Activated effector memory CD4-positive, alpha-beta T cell treated with anti-CD3 and anti-CD28 coated beads, Interleukin-2, amount 50 U/mL, for 16 hours (primary cell): Measurements from ENCODE around the gene RASGRF2.

Source experiments
- DNase-seq: peaks from one replicate; pipeline ENCODE4 v3.0.0-alpha.2; 2020

The RASGRF2 gene

DNA sequence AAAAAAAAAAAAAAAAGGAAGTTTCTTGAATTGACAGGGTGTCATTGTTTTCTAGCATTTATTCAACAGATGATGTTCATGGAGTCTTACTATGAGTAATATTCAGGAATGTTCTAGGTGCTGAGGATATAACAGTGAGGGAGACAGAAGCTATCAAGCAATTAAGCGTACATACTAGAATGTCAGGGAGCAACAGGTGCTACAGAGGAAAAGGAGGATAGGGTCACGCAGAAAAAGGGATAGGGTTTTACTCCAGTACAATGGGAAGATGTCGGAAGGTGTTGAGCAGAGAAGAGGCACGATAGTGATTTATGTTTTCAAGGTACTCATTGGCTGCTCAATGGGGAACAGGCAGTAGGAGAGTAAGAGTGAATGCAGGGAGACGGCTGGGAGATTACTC, 6.6 kb upstream of the RASGRF2 start:
- no peak for DNase-seq

DNA sequence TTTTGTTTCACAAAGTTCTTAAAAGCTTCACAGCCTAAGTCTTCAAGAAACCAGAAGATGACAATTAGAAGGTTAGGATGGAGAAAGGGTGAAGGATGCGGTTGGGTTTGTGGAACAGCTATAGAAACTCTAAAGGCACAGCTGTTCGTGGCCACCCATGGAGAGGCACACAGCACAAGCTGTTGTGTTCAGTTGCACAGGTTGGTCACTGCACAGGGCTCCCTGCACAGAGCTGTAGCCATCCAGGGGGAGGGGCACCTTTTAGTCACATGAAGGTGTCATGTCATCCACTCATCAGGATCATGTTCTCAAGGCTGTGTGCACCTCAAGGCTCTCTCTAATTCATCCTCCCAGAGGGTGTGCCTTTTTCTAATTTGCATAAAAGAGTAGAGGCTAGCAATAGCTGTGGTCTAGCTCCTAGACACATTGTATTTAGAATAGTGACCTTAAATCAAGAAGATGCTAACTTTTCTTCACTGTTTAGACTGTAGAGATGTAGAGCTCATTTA, 5.0 kb upstream of the RASGRF2 start:
- no peak for DNase-seq

DNA sequence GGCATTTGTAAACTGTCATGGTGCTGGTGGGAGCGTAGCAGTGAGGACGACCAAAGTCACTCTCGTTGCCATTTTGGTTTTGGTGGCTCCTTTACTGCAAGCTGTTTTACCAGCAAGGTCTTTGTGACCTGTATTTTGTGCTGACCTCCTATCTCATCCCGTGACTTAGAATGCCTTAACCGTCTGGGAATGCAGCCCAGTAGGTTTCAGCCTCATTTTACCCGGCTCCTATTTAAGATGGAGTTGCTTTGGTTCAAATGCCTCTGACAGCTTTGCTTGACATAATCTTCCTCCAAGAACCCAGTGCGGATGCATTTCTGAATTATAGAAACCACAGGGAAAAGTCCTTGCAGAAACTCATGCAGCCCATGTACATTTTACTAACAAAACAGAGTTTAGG, 3.9 kb upstream of the RASGRF2 start:
- no peak for DNase-seq

DNA sequence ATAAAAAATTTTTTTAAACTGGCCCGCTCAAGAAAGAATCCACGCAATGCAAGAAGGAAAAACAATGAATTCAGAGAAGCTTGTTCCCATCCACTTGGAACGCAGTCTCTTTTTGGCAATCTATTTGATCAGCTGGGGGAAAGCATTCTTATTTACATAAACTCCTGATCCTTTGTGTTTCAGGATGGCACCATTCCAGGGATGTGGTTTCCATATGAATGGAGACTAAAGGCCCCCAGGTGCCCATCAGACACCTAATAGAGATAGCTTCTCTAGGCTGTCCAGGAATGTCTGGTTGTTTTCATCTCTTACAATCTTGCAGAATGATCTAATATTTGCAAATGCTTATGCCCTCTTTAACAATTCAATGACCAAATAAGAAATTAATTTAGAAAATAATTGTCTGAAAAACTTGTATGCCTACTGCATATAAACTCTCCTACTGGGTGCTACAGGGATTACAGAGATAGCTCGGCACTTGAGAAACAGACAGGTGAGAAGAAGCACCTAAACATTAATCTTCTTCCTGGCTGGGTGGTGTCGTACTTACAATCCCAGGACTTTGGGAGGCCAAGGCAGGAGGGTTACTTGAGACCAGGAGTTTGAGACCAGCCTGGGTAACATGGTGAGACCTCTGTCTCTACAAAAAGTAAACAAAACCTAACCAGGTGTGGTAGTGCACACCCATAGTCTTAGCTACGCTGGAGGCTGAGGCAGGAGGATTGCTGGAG, 3.0 kb upstream of the RASGRF2 start:
- no peak for DNase-seq

DNA sequence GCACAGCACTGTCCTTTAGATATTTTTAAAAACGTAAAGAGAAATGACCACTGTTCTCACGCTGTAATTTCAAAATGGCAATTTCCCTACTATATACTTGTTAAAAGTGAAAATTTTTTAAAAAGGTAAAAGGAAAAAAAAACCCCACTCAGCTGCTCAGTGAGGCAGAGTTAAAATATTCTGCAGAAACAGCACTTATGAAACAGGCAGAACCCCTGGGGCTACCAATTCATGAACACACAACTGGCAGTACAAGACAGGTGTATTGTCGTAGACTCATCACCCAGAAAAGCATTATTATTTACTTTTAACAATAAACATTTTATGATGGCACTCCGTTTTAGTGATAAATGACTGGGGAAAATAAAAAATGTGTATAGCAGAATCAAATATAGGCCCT, 1.5 kb upstream of the RASGRF2 start:
- DNase-seq, result no peak

DNA sequence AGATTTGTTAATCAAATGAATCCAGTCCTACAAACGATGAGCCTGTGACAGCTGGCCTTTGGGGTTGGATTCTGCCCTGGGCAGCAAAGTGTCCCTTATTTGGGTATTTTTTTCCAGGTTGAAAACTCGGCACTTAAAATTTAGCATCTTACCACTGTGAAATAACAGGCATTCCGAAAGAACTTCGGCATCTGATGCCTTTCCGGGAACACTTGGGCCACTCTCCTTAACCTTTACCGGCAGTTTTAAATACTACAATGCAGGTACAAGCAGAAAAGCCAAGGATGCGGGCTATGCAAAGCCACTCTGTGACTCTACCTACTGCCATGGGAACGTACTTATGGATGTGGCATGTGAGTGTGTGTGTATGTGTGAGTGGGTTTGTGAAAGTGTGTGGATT, 1.0 kb upstream of the RASGRF2 start:
- no peak for DNase-seq

DNA sequence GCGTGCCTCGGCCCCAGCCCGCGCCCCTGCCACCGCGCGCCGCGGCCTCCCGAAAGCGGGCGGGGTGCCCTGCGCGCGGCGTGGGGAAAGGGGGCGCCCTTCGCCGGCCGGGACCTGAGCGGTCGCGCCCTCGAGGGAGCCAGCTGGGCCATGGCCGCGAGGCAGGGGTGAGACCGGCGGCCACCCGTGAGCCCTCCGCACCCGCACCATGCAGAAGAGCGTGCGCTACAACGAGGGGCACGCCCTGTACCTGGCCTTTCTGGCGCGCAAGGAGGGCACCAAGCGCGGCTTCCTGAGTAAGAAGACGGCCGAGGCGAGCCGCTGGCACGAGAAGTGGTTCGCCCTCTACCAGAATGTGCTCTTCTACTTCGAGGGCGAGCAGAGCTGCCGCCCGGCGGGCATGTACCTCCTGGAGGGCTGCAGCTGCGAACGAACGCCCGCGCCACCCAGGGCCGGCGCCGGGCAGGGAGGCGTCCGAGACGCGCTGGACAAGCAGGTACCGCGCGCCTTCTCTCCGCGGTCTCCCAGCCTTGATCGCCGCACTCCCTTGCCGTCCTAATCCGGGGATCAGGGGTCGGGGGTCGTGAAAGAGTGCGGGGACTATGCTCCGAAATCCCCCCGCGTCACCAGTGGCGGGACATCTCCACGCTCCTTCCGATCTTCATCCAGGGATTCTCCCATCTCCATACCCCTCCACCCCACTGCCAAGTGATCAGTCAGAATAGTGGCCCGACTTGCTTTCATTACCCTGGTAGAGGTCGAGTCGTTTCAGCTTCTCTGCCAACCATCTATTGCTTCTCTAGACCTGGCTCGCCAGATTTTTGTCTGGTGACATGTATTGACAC, 590 bp downstream of the RASGRF2 start:
- DNase-seq, result peak; percentile 79

DNA sequence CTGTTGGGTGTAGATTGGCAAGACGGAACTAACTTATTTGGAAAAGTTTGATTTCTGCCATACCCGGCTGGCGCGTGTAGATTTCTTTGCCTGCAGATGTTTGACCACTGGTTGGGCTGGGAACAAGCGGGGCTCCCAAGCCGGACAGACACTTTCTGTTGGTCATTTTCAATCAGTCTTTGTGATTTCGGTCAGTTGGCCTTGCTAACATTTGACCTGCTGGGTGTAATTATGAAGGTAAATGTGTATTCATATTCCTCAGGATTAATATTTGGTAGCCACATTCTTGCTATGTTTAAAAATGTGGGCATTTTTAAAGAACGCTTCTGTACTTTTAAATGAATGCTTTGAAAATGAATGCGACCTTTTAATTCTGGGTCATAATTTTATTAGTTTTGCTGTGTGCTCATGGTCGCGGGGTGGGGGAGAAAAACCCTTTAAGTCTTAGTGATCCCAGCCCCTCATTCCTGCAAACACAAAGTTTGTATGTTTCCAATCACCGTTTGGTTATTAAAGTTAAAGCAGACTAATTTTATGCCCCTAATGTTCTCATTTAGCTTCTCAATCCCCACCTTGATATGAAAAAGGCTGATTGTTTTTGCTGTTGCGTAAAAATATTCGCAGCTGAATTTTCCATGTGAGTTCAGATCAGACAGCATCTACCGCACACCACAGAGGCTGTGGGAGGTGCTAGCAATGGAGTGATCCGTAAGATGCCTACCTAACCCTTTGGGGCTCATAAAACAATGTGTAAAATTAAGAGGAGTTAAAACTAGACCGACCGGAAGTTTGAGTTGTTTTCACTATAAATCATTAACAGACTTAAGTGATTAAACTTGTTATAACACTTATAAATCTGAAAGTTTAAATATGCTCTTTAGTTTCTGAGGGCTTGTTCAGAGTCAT, 1.5 kb downstream of the RASGRF2 start:
- DNase-seq, result peak; percentile 81

DNA sequence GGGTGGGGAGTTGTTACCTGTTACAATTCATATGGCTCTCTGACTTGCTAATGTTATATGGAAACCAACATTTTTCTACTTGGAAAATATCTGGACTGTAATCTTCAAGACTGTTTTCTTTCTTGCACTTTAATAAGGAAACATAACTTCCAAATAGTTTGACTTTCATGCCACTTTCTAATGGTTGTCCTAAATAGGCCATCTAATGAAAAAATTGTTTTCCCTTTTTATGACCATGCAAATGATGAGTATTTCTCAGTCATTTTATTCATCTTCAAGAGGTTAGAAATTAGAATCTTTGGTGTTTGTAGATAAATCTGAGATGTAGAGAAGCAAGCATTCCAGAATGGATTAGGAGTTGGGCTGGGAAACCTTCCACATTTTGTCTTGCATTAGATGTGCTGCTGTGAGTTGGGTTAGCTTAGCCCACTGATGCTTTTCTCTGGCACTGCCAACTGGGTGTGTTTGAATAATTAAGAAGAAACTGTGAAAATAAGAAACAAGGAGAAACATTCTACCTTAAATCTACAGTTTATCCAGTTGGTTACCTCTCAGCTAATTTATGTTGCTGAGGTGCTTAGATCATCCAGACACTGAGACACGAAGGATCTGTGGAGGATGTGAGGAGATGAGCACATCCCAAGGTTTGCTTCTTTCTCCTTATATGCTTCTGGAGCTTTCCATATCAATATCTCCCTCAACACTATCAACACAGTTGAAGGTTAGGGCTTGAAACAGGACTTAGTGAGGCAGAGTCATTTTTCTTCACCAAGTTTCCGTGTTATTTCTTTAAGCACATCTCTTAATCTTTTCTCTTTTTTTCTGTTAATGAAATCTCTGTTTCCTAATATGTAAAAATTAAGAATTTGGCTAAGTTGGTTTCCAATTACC, 2.7 kb downstream of the RASGRF2 start:
- no peak for DNase-seq

DNA sequence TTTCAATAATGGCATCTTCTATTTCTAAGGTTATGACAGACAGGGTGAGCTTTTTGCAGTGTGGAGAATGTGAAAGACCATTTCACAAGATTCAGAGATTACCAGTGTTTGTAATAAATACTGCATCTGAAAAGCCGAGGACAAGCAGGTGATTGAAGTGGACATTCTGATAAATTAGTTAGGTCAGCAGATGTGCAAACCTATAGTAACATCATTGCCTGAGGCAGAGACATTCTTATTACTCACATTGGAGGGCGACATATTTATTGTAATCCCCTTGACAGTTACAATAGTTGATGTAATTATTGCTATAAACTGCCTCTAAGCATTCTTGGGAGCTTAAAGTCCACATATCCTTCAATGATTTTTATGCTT, 3.3 kb downstream of the RASGRF2 start:
- DNase-seq, result no peak

DNA sequence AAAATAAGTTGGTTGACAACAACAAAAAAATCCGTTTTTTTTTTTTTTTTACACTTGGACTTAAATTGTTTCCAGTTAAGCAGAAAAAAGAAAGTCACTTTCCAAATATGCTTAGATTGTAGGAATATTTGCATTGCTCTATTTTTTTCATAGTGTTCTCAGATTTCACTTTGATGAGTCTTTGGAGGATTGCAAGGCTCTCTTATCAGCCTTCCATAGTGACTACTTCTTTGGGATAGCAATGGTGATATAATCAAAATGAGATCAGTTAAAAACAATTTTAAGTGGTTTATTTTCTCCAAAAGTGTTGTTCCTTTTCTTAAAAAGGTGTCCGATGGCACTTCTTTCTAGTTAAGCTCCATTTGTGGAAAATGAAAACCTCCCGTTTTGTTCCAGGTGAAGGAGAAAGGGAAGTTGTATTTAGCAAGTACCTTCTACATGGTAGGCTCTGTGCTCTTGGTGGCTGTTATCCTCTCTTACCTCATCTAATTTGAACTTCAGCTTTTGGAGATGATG, 3.9 kb downstream of the RASGRF2 start:
- no peak for DNase-seq

DNA sequence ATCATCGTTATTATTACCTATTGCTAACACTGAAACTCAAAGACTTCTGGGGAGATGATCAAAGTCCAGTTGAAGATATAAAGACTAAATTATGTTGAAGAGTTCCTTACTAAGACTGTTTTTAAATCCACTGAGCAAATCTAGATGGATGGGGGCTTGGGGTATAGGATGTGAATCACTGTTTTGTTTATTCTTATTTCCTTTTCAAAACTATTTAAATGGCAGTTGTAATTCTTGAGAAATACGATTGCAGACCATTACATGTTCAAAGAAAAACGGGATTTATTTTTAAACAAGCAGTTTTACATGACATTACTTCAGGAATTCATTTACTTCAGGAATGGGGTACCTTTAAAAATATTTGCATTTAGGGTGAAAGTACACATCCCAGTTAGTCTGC, 4.3 kb downstream of the RASGRF2 start:
- no peak for DNase-seq

DNA sequence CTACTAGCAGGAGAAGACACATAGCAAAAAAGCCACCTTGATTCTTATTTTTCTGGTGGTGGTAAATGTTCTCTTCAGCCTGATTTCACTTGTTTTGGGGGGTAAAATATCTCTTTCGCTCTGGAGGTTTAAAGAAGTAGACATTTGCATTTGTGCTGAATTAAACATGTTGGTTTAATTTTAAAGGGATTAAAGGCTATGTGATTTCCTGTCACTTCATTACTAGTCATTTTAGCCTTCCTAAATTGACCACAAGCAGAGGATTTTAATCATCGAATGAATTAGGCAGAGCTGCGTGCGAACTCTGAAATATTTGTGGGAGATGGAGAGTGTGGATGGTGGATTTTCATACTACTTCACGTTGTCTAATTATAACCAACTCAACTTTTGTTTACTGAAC, 4.8 kb downstream of the RASGRF2 start:
- no peak for DNase-seq

DNA sequence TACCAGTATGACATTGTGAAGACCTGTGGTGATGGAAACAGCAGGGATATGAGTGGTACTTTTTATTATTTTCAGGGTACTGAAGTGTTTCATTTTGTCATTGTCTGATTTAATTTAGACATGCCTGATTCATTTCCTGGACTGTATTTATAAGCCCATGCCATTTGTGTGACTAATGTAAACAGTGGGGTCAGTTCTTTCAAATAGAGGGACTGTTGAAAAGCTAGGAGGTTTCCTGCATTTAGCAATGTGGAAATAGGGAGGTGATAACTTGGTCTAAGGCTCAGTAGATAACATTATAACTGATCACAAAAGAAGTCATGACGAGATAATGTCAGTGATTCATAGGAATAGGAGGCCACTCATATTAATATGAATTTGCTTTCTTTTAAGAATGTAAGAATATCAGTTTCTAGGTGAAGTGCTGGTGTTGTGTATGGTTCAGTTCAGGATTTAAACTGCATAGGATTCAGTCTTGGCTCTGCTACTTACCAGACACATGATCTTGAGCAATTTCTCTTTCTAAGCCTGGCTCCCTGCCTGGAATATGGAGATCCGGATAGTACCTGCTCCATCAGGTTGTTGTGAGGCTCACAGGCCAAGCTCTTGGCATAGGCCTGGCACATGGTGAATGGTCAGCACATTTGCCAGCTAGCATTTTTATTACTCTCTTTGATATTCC, 7.5 kb downstream of the RASGRF2 start:
- DNase-seq, result no peak

DNA sequence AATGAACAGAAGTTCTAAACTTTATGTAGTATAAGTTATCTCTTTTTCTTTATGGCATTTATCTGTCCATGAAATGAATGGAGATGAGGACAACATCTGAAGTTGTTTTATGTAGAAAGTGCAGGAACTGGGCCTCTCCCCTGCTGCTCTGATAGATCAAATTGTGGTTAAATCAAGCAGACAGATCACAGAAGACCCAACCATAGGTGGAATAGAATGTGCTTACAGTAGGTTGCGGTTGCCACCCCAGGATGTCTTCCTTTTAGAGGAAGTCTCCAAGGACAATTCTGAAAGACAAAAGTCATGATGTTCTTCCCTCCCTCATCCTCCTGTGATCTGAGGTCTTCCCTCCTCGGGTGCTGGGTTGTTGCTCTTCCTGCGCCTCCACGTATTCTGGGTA, 12.9 kb downstream of the RASGRF2 start:
- DNase-seq, result no peak

DNA sequence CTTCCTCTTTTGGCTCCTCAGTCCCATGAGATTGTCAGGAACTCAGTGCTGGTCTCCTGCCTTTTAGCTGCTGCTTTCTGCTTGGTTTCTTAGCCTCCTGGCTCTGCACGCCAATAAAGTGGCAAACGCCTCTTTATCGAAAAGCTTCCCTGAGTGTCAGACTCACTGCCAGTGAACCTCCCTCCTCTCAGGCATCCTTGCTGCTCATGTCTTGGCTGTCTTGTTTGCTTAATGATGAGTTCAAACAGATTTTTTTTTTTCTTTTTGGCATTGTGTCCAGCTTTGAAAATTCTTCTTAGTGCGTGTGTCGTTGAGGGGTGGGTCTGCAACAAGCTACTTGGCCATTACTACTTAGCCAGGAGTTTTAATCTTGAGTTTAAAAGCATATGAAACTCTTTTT, 14.9 kb downstream of the RASGRF2 start:
- no peak for DNase-seq

DNA sequence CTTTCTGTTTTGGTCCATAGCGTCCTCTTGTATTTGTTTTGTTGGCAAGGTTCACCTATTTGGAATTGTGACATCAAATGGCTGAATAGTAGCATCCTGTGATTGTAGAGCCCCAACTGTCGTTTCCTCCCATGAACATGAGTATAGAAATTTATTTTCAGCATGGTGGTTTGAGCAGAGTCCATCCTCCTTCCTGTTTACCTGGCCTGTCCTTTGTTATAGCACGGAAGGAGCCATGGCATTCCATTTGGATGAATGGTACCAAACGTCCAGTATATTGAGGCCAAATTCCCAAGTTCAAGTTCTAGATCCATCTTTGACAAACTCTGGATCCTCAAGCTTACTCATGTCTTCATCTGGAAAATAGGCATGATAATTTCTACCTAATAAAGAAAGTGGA, 16.8 kb downstream of the RASGRF2 start:
- no peak for DNase-seq

DNA sequence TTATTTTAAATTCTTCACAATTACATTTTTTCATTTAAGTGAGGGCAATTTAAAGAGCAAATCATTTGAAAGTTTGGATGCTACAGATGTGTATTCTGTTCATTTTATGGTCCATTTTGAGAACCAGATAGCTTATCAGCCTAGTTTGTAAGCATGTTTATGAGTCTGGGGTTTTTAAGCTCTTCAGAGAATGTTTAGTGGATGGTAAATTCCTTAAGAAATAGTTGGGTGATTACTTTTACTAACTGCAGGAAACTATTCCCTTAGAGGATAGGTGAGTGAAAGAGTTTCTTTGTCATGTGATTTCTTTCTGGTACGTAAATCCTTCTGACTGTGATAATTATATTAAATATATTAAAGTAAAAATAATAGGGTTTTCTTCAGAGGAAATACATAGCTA, 17.6 kb downstream of the RASGRF2 start:
- DNase-seq, result no peak

DNA sequence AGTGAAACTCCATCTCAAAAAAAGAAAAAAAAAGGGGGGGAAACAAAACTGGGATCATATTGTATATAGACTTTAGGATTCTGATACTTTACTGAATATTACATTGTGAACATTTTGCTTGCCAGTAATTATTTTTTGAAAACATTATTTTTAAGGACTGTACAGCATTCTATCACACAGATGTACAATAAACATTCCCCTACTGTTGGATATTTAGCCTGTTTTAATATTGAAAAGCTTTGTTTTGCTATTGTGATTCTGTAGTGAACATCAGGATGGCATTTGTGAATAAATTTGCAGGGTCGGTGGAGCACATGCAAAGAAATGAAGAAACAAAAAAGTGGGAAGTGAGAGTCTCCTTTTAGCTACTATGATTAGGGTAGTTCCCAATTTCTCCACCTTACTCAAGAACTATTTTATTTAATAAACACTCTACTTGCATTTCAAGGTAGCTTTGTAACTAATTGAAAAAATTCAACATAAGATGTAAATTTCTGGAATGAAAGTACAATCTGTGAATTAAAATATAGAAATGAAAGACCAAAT, 18.7 kb downstream of the RASGRF2 start:
- DNase-seq, result no peak

DNA sequence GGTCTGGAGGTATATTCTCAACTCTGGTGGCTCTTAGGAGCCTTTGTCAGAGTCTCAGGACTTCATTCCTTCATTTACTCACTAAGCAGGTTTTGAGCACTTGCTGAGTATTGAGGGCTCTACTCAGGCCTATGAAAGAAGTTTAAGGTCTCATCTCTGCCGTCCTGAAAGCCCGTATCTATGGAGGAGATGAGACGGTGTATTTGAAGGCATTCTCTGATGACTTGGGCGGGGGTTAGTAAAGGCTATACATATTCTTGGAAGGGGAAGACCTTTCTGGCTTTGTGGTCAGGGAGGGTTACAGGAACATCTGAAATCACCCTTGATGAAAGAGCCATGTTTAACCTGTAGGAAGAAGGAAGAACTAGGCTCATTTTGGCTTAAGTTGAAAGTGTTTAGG, 21.9 kb downstream of the RASGRF2 start:
- no peak for DNase-seq

DNA sequence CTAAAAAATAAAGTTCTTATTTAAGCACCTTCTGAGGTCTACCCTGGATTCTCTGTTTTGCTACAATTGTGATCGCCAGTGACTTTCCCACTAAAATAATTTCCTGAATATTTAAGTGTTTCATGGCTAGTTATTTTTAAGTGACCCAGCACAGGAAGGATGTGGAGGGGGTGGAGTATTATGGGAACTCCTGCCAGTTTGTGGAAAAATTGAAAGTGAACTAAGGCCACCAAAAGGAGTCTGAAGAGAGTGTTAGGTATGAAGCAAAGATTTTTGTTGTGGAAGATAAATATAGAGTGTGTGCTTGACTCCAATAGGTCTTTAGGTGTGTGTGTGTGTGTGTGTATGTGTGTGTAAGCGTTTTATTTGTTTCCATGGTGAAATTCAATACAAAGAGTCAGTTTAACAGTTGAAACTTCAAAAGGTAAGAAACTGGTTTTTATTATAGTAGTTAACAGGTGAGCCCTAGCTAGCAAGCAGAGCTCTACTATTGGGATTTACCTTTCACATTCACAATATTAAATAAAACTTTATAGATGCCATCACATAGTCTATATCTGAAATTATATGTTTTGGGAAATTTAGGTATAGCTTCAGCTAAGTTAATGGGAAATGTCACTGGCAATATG, 25.6 kb downstream of the RASGRF2 start:
- DNase-seq, result no peak
